Measurements from ENCODE around the gene RAD23A.
A peak's percentile ranks its signal among the peaks of the same experiment; 100 is the strongest.
"Not testable (repeated sequence)": the region's sequence is repeated elsewhere in the genome, so short reads cannot be mapped to it uniquely, and the experiment has no call there.

RAD23A gene

GRCh38 chr19:12945479-12946091 is at the start of gene RAD23A:
TSS of gene RAD23A (plus strand) at chr19:12945862. CDS start at chr19:12945949, 87 bp downstream.
- DNase-seq: peak; percentile 98 to 99

GRCh38 chr19:12896460-12896859 is 49.2 kb upstream of the RAD23A start:
- DNase-seq: no peak

- no peak for DNase-seq
Measured at GRCh38 chr19:12899891-12900518, 45.7 kb upstream of the RAD23A start.

- DNase-seq: no peak
Measured at GRCh38 chr19:12907166-12907565, 38.5 kb upstream of the RAD23A start.

- no peak for DNase-seq
Measured at GRCh38 chr19:12912571-12912970, 33.1 kb upstream of the RAD23A start.

- DNase-seq: no peak
Measured at GRCh38 chr19:12913011-12913561, 32.6 kb upstream of the RAD23A start.

- peak; percentile 32 to 43 for DNase-seq
Measured at GRCh38 chr19:12913851-12914690, 31.6 kb upstream of the RAD23A start.

- DNase-seq: not testable (repeated sequence)
Measured at GRCh38 chr19:12915860-12916259, 29.8 kb upstream of the RAD23A start.

- no peak for DNase-seq
Measured at GRCh38 chr19:12918253-12918652, 27.4 kb upstream of the RAD23A start.

GRCh38 chr19:12921047-12921446 is 24.6 kb upstream of the RAD23A start:
- no peak for DNase-seq

- no peak for DNase-seq
Measured at GRCh38 chr19:12922959-12923358, 22.7 kb upstream of the RAD23A start.

- DNase-seq: no peak
Measured at GRCh38 chr19:12924621-12925310, 20.9 kb upstream of the RAD23A start.

- DNase-seq: no peak
Measured at GRCh38 chr19:12930002-12930645, 15.5 kb upstream of the RAD23A start.

GRCh38 chr19:12932392-12933286 is 13.0 kb upstream of the RAD23A start:
- no peak for DNase-seq

GRCh38 chr19:12933287-12934072 is 12.2 kb upstream of the RAD23A start, which contains the start of gene FARSA:
TSS of gene FARSA (minus strand) at chr19:12933711. CDS start at chr19:12933696, 15 bp downstream.
- DNase-seq: peak; percentile 89 to 90

GRCh38 chr19:12935071-12935470 is 10.6 kb upstream of the RAD23A start:
- DNase-seq: no peak

- DNase-seq: no peak
Measured at GRCh38 chr19:12936582-12936981, 9.1 kb upstream of the RAD23A start.

GRCh38 chr19:12937093-12937926 is 8.4 kb upstream of the RAD23A start:
- DNase-seq: peak in 1 of 2 donors; percentile 38

All from stimulated activated CD4-positive, alpha-beta T cell treated with anti-CD3 and anti-CD28 coated beads, Interleukin-2, amount 100 ng/mL, for 24 hours (primary cell).